CD4-positive, alpha-beta T cell (primary cell): ENCODE results near the gene DISP3. TPM values are rescaled to one million over a fixed set of nuclear protein-coding genes. Genes with fewer than 3 reads are reported as not detected.

Experiments used
- ATAC-seq: fragments of 200-7000 bp; cut with Tn5 transposase; one replicate; pipeline ENCODE4 v1.10.0; 2022; ENCODE audit warnings: mild to moderate bottlenecking; ENCODE audit not compliant: poor library complexity
- CTCF ChIA-PET: fragments of 350-600 bp; sonication (Branson Sonifier 250); formaldehyde crosslinking; loops from one replicate; lab custom pipeline; 2021; ENCODE audit warnings: antibody characterized with exemption, inconsistent platforms; lab: Charles Lee
- POLR2A ChIA-PET: fragments of 350-600 bp; sonication (Branson Sonifier 250); formaldehyde crosslinking; loops from one replicate; lab custom pipeline; 2021; ENCODE audit warnings: antibody characterized with exemption, inconsistent platforms; lab: Charles Lee
- DNase-seq, 14 experiments: peaks; one replicate each; pipeline ENCODE4 v3.0.0-alpha.2; 2013 to 2020; ENCODE audit warnings: mixed read lengths in 2 of 14
- H3K27ac ChIP-seq, 2 donors: one replicate each; pipeline versions ENCODE4 v1.5.1 to v1.7.0; 2013; ENCODE audit warnings: low read length in 2 of 2, low read depth in 1 of 2, mild to moderate bottlenecking in 1 of 2
- H3K27me3 ChIP-seq, 2 experiments: 1 replicate in 1 of 2; 2 replicates in 1 of 2; pipeline versions ENCODE4 v1.6.1 to v1.7.0; 2013; ENCODE audit warnings: low read length in 2 of 2, control low read depth in 1 of 2, mild to moderate bottlenecking in 1 of 2, moderate library complexity in 1 of 2; ENCODE audit not compliant: insufficient read depth in 2 of 2, control insufficient read depth in 1 of 2
- H3K36me3 ChIP-seq: one replicate; pipeline ENCODE4 v1.6.1; 2013; ENCODE audit warnings: low read length, control low read depth; ENCODE audit not compliant: insufficient read depth
- H3K4me1 ChIP-seq: one replicate; pipeline ENCODE4 v1.6.1; 2013; ENCODE audit warnings: low read length, control low read depth; ENCODE audit not compliant: insufficient read depth
- H3K4me3 ChIP-seq: one replicate; pipeline ENCODE4 v1.5.1; 2013; ENCODE audit warnings: mild to moderate bottlenecking, low read length, moderate library complexity
- H3K9me3 ChIP-seq, 2 experiments: 1 replicate in 1 of 2; 2 replicates in 1 of 2; pipeline versions ENCODE4 v1.6.1 to v1.7.0; 2013; ENCODE audit warnings: low read length in 2 of 2, mild to moderate bottlenecking in 2 of 2, control low read depth in 1 of 2, moderate library complexity in 1 of 2; ENCODE audit not compliant: control insufficient read depth in 1 of 2, insufficient read depth in 1 of 2
- H3K27ac Mint-ChIP-seq: one replicate; pipeline ENCODE4 v1.8.0; 2020; ENCODE audit warnings: mixed read lengths
- H3K27me3 Mint-ChIP-seq: one replicate; pipeline ENCODE4 v1.8.0; 2021; ENCODE audit warnings: mixed read lengths
- H3K36me3 Mint-ChIP-seq: one replicate; pipeline ENCODE4 v1.8.0; 2021; ENCODE audit warnings: low read depth, mixed read lengths
- H3K4me1 Mint-ChIP-seq: one replicate; pipeline ENCODE4 v1.8.0; 2021; ENCODE audit warnings: low read depth, mixed read lengths
- H3K4me3 Mint-ChIP-seq: one replicate; pipeline ENCODE4 v1.8.0; 2020; ENCODE audit warnings: mild to moderate bottlenecking, mixed read lengths
- H3K9me3 Mint-ChIP-seq: one replicate; pipeline ENCODE4 v1.8.0; 2020; ENCODE audit warnings: mixed read lengths
- intact Hi-C, 2 experiments: fragments of 100-400 bp; cut with DNase I in 1 of 2; cut with micrococcal nuclease in 1 of 2; formaldehyde crosslinking; loops; one replicate each; pipeline versions ENCODE4 v1.15.1 to v1.9.0; 2023 to 2025; cut with DNase I, micrococcal nuclease
- total RNA-seq, 174 experiments: library from RNA in 2 of 174; stranded (reverse) in 2 of 174; gene quantifications; one replicate each; pipeline ENCODE4 v1.2.3 and lab custom pipeline; 2021 to 2026
- TF ChIP-seq, protein P1 (sequence below): fragments of 200-600 bp; IDR thresholded peaks from one replicate; pipeline ENCODE4 v1.8.0; 2022; ENCODE audit warnings: antibody characterized with exemption, mild to moderate bottlenecking

Gene DISP3
- total RNA-seq, 2 experiments from 2014 or later, result 0.55 to 0.56 TPM

DNA sequence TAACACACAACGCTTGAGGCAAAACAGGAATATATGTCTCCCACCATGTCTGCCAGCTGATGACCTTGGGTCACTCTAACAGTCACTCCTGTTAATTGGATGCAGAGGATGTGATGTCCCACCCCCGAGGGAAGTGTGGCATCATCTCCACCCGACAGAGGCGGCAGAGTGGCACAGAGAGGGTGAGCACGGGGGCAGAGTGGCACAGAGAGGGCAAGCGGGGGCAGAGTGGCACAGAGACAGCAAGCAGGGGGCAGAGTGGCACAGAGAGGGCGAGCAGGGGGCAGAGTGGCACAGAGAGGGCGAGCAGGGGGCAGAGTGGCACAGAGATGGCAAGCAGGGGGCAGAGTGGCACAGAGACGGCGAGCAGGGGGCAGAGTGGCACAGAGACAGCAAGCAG is 44.3 kb downstream of the DISP3 start:
- Histone ChIP-seq H3K9me3 (no peaks in the 10 kb centered on the region), H3K36me3 (no peaks in the 10 kb centered on the region), H3K27me3 (no peaks in the 10 kb centered on the region), H3K4me3 (no peak overlapping the region), H3K4me1 (no peaks in the 10 kb centered on the region), H3K27ac (no peak overlapping the region)
- TF ChIP-seq, protein P1, sequence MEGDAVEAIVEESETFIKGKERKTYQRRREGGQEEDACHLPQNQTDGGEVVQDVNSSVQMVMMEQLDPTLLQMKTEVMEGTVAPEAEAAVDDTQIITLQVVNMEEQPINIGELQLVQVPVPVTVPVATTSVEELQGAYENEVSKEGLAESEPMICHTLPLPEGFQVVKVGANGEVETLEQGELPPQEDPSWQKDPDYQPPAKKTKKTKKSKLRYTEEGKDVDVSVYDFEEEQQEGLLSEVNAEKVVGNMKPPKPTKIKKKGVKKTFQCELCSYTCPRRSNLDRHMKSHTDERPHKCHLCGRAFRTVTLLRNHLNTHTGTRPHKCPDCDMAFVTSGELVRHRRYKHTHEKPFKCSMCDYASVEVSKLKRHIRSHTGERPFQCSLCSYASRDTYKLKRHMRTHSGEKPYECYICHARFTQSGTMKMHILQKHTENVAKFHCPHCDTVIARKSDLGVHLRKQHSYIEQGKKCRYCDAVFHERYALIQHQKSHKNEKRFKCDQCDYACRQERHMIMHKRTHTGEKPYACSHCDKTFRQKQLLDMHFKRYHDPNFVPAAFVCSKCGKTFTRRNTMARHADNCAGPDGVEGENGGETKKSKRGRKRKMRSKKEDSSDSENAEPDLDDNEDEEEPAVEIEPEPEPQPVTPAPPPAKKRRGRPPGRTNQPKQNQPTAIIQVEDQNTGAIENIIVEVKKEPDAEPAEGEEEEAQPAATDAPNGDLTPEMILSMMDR, result no peak
- no peak overlapping the region for H3K27ac Mint-ChIP-seq
- intact Hi-C loops, result no loop called here
- no peaks in the 10 kb centered on the region for H3K36me3 Mint-ChIP-seq
- no peak overlapping the region for H3K4me3 Mint-ChIP-seq
- H3K9me3 Mint-ChIP-seq, result no peaks in the 10 kb centered on the region
- CTCF ChIA-PET, result no interaction called here
- ATAC-seq, result no peak
- no peaks in the 10 kb centered on the region for H3K4me1 Mint-ChIP-seq
- POLR2A ChIA-PET, result no interaction called here
- no peak for DNase-seq
- no peaks in the 10 kb centered on the region for H3K27me3 Mint-ChIP-seq

GRCh38 chr1:11523746-11524464 is 45.0 kb downstream of the DISP3 start:
- no peaks in the 10 kb centered on the region for H3K4me1 ChIP-seq
- no peaks in the 10 kb centered on the region for H3K9me3 ChIP-seq
- TF ChIP-seq, protein P1, result no peak
- no peaks in the 10 kb centered on the region for H3K27me3 ChIP-seq
- Mint-ChIP-seq H3K36me3 (no peaks in the 10 kb centered on the region), H3K9me3 (no peaks in the 10 kb centered on the region), H3K4me1 (no peaks in the 10 kb centered on the region), H3K27ac (no peak overlapping the region), H3K27me3 (no peaks in the 10 kb centered on the region), H3K4me3 (no peak overlapping the region)
- POLR2A ChIA-PET, result no interaction called here
- intact Hi-C loops, result no loop called here
- DNase-seq, result no peak
- H3K36me3 ChIP-seq, result no peaks in the 10 kb centered on the region
- no peak overlapping the region for H3K4me3 ChIP-seq
- CTCF ChIA-PET, result no interaction called here
- no peak for ATAC-seq
- H3K27ac ChIP-seq, result no peak overlapping the region

DNA sequence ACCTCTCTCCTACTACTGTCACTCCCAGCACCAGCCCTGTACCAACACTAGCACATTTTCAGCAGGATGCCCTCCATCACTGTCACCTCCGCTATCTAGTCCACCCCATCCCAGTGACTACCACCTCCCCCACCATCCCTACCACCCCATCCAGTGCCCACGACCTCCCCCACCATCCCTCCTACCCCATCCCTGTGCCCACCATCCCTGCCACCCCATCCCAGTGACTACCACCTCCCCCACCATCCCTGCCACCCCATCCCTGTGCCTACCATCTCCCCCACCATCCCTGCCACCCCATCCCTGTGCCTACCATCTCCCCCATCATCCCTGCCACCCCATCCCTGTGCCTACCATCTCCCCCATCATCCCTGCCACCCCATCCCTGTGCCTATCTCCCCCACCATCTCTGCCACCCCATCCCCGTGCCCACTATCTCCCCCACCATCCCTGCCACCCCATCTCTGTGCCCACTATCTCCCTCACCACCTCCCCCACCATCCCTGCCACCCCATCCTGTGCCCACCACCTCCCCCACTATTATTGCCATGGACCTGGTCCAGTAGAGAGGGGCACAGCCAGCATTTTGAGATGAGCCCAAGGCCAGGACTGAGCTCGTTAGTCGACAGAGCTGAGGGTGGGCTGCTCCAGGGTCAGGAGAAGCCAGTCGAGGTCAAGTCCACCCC is 45.7 kb downstream of the DISP3 start:
- DNase-seq (no peak), ATAC-seq (no peak)
- Mint-ChIP-seq H3K4me3 (no peak overlapping the region), H3K4me1 (no peaks in the 10 kb centered on the region), H3K36me3 (no peaks in the 10 kb centered on the region), H3K27me3 (no peaks in the 10 kb centered on the region), H3K9me3 (no peaks in the 10 kb centered on the region), H3K27ac (no peak overlapping the region)
- H3K36me3 ChIP-seq, result no peaks in the 10 kb centered on the region
- no peaks in the 10 kb centered on the region for H3K9me3 ChIP-seq
- POLR2A ChIA-PET, result no interaction called here
- intact Hi-C loops, result no loop called here
- no peaks in the 10 kb centered on the region for H3K27me3 ChIP-seq
- TF ChIP-seq, protein P1, result no peak
- CTCF ChIA-PET, result no interaction called here
- no peak overlapping the region for H3K4me3 ChIP-seq
- no peaks in the 10 kb centered on the region for H3K4me1 ChIP-seq
- H3K27ac ChIP-seq, result no peak overlapping the region
